Fibroblast of the aortic adventitia (primary cell): Measurements from ENCODE around the gene ALX4. TPM values are rescaled to one million over a fixed set of nuclear protein-coding genes. Genes with fewer than 3 reads are reported as not detected.

Experiments
- DNase-seq: peaks from one replicate; pipeline ENCODE4 v3.0.0-alpha.2; 2010; ENCODE audit warnings: low read depth
- H3K4me3 ChIP-seq: 2 replicates; pipeline ENCODE4 v1.5.1; 2011; ENCODE audit warnings: low read depth, mild to moderate bottlenecking, control low read depth, low read length, moderate library complexity
- total RNA-seq: library from RNA; depleted of rRNA; stranded (reverse); fragments of >200 nt; gene quantifications from 2 replicates; pipeline ENCODE4 v1.2.3, GENCODE V29; 2012; ENCODE audit warnings: low replicate concordance
- TF ChIP-seq, protein P1 (sequence below): IDR thresholded peaks from 2 replicates; pipeline ENCODE4 v1.5.1; 2011; ENCODE audit warnings: mild to moderate bottlenecking, low read length, control low read depth, inconsistent platforms; ENCODE audit not compliant: insufficient read depth

Gene ALX4
- total RNA-seq, 1 donor: not detected

DNA sequence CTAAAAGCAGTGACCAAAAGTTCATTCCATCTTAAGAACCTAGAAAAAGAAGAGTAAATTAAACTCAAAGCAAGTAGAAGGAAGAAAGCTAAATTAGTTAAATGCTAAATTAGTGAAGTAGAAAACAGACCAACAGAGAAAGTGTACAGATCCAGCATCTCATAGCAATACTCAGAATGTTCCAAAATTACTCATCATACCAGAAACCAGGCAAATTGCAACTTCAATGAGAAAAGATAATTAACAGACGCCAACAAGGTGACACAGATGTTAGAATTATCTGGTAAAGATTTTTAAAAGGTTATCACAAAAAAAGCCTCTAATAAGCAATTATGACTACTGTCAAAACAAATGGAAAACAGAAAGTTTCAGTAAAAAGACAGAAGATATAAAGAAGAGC lies 96.8 kb downstream of the ALX4 start:
- TF ChIP-seq, protein P1, sequence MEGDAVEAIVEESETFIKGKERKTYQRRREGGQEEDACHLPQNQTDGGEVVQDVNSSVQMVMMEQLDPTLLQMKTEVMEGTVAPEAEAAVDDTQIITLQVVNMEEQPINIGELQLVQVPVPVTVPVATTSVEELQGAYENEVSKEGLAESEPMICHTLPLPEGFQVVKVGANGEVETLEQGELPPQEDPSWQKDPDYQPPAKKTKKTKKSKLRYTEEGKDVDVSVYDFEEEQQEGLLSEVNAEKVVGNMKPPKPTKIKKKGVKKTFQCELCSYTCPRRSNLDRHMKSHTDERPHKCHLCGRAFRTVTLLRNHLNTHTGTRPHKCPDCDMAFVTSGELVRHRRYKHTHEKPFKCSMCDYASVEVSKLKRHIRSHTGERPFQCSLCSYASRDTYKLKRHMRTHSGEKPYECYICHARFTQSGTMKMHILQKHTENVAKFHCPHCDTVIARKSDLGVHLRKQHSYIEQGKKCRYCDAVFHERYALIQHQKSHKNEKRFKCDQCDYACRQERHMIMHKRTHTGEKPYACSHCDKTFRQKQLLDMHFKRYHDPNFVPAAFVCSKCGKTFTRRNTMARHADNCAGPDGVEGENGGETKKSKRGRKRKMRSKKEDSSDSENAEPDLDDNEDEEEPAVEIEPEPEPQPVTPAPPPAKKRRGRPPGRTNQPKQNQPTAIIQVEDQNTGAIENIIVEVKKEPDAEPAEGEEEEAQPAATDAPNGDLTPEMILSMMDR: no peak
- DNase-seq: no peak
- H3K4me3 ChIP-seq: no peak overlapping the region

DNA sequence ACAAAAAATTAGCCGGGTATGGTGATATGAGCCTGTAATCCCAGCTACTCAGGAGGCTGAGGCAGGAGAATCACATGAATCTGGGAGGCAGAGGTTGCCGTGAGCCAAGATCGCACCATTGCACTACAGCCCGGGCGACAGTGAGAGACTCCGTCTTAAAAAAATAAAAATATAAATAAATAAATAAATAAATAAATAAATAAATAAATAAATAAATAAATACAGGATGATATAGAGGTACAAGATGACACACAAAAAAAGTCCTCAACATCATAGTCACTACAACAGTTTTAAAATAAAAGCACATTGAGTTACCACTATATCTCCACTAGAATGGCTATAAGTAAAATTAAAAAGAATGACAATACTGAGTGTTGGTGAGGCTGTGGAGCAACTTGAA lies 97.8 kb downstream of the ALX4 start:
- DNase-seq: no peak
- no peak overlapping the region for H3K4me3 ChIP-seq
- TF ChIP-seq, protein P1: no peak

Other genes with a start within 250 kb of the ALX4 start
- gene ACCS, start 243.9 kb downstream of the ALX4 start, total RNA-seq: 10.8 and 39.4 TPM in 2 replicates
- 100 and 148 TPM in 2 replicates for gene EXT2, start 214.5 kb downstream of the ALX4 start, total RNA-seq